Activated naive CD8-positive, alpha-beta T cell treated with anti-CD3 and anti-CD28 coated beads, Interleukin-2, amount 50 U/mL, for 16 hours (primary cell): ENCODE data around the gene SRP68.
"Not testable (repeated sequence)": the region's sequence is repeated elsewhere in the genome, so short reads cannot be mapped to it uniquely, and the experiment has no call there.

Experiments
- DNase-seq: peaks from one replicate; pipeline ENCODE4 v3.0.0-alpha.2; 2020; ENCODE audit warnings: low read depth, low spot score

SRP68 gene

GRCh38 chr17:76076765-76077583, 4.7 kb upstream of the SRP68 start:
- no peak for DNase-seq

GRCh38 chr17:76076146-76076764, 3.9 kb upstream of the SRP68 start:
- no peak for DNase-seq

DNA sequence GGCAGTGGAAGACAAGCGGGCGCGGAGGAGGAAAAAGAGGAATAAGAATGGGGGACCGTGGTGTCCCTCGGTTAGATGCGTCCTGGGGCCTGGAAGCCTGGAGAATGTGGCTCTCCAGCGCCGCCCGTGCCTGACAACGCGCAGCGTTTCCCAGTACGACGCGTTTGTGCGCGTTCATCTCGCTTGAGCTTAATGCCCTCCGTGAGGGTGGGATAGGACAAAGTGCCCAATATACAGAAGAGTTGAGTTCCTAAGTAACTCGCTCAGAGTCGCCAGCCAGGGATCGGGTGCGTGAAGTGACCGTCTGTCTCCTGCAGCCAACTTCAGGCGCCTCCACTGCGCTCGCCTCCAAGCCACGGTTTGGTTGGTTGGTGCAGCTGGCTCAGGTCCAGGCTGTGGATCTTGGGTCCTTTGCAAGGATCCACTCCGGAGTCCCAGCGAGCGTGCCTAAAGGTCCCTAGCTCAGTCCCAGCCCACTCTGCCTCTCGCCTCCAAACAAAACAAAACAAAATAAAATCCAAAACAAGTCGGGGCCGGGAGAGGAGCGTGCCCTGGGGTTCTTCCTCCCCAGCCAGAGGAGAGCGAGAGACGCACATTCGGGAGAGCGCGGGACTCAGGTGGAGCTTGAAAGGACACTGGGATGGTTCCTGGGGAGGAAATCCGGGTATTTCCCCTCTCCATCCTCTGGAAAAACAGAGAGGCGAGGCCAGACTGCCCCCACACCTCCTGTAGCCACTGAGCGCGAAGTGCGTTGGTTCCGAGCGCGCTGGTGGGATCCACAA, 3.2 kb upstream of the SRP68 start:
- no peak for DNase-seq

DNA sequence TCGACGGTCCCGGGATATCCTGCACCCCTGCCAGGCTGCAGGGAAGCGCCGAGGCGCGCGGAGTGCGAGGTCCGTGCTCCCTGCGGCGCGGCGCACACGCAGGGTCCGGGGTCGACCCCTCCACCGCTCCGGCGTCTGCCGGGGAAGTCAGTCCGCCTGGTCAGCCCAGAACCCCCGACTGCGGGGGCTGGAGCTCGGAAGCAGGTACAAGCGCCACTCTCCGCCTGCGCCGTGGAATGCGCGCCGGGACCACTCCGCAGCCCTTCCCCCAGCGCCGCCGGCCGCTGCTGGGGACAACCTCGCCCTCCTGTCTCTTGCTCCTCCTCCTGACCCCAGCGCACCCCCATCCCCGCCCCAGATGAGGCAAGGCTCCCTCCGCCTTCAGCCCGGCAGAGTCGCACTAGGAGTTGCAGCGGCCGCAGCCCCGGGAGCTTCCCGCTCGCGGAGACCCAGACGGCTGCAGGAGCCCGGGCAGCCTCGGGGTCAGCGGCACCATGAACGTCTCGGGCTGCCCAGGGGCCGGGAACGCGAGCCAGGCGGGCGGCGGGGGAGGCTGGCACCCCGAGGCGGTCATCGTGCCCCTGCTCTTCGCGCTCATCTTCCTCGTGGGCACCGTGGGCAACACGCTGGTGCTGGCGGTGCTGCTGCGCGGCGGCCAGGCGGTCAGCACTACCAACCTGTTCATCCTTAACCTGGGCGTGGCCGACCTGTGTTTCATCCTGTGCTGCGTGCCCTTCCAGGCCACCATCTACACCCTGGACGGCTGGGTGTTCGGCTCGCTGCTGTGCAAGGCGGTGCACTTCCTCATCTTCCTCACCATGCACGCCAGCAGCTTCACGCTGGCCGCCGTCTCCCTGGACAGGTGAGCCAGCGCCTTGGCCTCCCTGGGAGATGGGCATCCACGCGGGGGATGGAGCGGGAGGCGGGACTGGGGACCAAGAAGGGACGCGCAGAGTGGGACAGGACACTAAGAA, 2.4 kb upstream of the SRP68 start, which contains the start of gene GALR2:
GALR2 (plus strand) TSS at position 392 of the 974 bp plus-strand sequence; CDS start at position 495, 103 bp downstream.
- no peak for DNase-seq

- DNase-seq: no peak
Observed at GRCh38 chr17:76071531-76072147, 678 bp downstream of the SRP68 start.

DNA sequence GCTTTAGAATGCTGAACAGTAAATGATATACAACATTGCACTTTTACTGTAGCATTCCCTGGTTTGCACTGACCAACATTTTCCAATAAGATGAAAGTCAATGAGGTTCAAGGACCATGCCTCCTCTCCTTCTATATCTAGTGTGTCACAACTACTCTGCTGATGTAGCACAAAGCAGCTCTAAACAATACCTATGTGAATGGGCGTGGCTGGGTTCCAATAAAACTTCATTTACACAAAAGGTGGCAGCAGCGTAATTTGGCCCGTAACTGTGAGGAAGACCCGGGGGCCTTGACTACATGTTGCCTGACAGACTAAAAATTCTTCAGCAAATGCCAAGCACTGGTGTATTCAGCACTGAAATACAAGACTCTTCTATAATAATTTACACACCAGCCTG, 6.5 kb downstream of the SRP68 start:
- DNase-seq: no peak

DNA sequence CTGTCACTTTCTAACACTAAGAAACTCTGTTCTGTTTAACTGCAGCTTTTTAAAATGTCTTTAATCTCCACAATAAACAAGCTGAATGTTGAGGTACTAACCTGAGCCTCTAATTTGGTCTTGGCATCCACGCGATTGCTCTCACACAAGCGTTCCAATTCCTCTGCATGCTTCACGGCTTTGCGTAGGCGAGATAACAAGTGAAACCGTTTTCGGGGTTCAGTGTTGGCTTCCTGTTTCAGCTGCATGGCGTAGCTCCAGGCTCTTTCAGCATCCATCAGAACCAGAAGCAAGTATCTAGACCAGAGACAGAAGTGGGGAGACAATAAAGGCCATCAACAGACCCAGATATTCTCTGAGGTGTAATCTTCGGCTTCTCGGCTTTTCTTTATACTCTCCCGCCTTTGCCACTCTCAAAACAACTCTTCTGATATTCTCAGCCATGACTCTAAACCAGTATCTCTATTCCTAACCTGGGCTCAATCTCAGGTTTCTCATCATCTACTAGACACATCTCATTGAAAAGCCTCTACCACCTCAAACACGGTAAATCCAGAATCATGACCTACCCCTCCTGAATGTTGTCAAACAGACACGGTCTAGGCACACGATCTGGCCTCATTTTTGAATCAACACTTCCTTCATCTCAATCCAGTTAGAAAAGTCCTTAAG, 8.3 kb downstream of the SRP68 start:
- DNase-seq: no peak

GRCh38 chr17:76058264-76058663, 14.1 kb downstream of the SRP68 start:
- DNase-seq: not testable (repeated sequence)

GRCh38 chr17:76056882-76057281, 15.4 kb downstream of the SRP68 start:
- no peak for DNase-seq

DNA sequence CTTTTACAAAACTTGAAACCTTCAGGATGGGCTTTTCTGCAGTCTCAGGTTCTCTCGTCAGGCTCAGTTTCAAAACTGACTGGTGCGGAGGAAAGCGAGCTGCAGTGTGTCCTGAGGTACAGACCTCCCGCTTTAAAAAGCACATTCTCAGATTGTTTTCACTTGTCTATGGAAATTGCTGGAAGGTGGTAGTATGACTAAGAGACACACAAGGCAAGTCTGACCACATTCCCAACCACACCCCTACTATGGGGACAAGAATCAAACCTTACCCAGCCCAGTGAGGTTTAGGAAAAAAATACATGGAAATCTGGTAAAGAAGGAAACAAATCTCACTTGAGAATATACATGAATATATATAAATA, 18.2 kb downstream of the SRP68 start:
- DNase-seq: no peak

GRCh38 chr17:76053246-76054111, 18.8 kb downstream of the SRP68 start:
- no peak for DNase-seq

DNA sequence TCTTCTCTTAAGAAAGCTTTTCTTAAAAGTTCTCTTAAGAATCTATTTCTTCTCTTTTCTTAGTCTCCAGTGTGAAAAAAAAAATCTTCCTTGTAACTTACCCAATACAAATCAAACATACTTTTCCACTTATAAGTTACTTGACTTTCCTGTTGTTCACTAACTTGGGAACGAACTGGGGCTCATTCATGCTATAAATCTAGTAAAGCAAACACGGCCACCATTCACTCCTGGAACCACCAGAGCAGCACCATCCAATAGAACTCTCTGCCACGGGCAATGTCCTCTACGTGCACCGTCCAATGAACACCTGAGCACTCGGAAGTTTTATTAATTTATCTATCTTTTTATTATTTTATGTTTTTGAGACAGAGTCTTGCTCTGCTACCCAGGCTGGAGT, 20.8 kb downstream of the SRP68 start:
- DNase-seq: no peak

- DNase-seq: no peak
Observed at GRCh38 chr17:76050538-76051467, 21.5 kb downstream of the SRP68 start.

DNA sequence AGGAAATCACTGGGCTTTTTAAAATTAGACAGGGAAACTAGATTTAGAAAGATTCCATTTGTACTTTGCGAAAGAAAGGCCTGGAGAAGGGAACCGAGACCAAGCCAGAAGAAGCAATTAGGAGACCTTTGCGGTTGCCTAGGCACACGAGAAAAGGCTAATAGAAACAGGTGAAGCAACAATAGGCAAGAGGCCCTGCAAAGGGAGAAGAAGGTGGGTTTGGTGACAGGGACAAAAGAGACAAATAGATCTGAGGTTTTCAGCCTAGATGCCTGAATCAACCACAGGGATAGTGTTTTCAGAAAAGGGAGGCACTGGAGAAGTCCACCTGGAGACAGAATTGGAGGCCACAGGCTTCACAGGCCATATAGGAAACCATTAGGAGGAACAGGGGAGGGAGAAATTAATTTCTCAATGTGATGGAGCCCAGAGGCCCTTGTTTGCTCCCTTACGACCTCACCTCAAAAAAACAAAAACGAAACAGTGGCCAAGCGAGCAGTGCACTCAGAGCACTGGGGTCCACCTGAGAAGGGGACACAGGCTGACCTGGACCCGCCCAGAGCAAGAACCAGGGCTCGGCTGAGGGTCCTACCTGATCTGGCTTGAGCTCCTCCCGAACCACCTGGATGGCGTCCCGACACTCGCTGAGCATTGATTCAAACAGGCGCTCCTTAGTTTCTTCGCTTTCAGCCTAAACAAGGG, 22.3 kb downstream of the SRP68 start:
- no peak for DNase-seq

DNA sequence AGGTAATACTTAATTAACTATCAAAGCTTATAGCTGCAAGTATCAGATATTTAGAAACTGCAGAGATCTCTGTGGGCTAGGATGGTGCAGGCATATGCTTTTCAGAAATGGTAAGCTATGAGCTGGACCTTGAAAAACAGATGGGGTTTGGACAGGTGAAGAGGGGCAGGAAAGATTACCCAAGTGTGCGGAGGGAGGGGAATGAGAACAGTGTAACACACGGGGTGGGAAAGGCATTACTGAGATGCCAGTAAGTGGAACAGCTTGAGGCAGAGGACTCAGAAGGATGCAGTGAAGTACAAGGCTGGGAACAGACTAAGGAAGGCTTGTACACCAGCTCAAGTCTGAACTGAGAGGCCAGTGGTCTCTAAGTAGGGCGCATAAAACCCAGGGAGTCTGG, 23.1 kb downstream of the SRP68 start:
- no peak for DNase-seq

DNA sequence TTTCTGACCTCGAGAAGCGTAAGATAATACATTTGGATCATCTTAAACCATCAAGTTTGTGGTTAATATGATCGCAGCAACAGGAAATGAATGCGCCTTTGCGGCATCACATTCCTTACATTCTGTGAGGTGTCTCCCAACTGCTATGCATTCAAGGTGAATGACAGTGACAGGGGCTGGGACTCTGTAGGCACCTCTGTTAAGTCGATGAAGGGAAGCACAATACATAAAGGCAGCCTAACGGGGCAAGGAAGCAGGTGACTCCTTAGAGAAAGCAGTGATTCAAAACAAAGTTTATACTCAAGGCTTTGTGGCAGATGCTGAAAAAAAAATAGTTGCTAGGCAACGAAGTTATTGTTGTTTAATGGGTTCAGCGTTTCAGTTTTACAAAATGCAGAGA, 23.6 kb downstream of the SRP68 start:
- no peak for DNase-seq

DNA sequence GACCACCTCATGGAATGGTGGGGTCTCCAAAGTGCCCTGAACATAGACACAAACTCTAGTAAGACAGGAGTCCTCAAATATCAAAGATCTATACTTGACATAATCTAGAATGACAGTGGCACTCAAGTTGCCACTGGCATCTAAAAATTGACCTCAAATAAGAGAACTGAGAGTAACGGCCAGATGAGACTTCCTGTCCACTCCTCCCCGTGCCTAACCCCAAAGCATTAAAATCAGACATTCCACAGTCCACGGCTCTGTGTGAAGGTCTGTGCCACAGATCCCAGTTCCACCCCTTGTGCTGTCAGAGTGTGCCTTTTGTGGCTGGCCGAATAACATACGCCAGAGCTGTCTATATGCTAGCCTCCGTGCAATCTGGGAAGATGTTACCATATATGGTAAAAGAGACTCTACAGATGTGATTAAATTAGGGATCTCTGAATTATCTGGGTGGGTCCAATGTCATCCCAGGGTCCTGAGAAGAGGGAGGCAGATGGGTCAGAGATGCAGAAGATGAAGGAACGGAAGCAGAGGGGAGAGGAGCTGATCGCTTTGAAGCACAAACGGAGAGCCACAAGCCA, 24.2 kb downstream of the SRP68 start:
- DNase-seq: no peak
